Aorta (tissue), 5 donors: ENCODE results near the gene PTPN7. TPM values are rescaled to one million over a fixed set of nuclear protein-coding genes. Genes with fewer than 3 reads are reported as not detected.
"Not testable (repeated sequence)": the region's sequence is repeated elsewhere in the genome, so short reads cannot be mapped to it uniquely, and the experiment has no call there.

ENCODE experiments used
- ATAC-seq: fragments of 200-7000 bp; cut with Tn5 transposase; one replicate; pipeline ENCODE4 v1.9.1; 2022; ENCODE audit warnings: moderate library complexity; ENCODE audit not compliant: low FRiP score
- DNase-seq, 2 donors: peaks; one replicate each; pipeline ENCODE4 v3.0.0-alpha.2; 2020
- H3K27ac ChIP-seq, 2 donors: one replicate each; pipeline ENCODE4 v1.5.1; 2013; ENCODE audit warnings: low read length in 2 of 2, mild to moderate bottlenecking in 2 of 2, moderate library complexity in 2 of 2, control low read depth in 1 of 2, inconsistent platforms in 1 of 2, low read depth in 1 of 2
- H3K27me3 ChIP-seq, 2 donors: one replicate each; pipeline ENCODE4 v1.6.1; 2013; ENCODE audit warnings: control low read depth in 1 of 2, low read length in 1 of 2, mild to moderate bottlenecking in 1 of 2, moderate library complexity in 1 of 2; ENCODE audit not compliant: insufficient read depth in 2 of 2, control insufficient read depth in 1 of 2
- H3K36me3 ChIP-seq, 2 donors: one replicate each; pipeline ENCODE4 v1.6.1; 2013; ENCODE audit warnings: control low read depth in 1 of 2, low read length in 1 of 2, mild to moderate bottlenecking in 1 of 2; ENCODE audit not compliant: insufficient read depth in 2 of 2, control insufficient read depth in 1 of 2
- H3K4me1 ChIP-seq, 2 donors: one replicate each; pipeline ENCODE4 v1.6.1; 2013; ENCODE audit warnings: low read length in 2 of 2, control low read depth in 1 of 2, mild to moderate bottlenecking in 1 of 2, moderate library complexity in 1 of 2; ENCODE audit not compliant: insufficient read depth in 2 of 2, control insufficient read depth in 1 of 2
- H3K4me3 ChIP-seq, 2 donors: one replicate each; pipeline ENCODE4 v1.5.1; 2013; ENCODE audit warnings: low read length in 2 of 2, control low read depth in 1 of 2, mild to moderate bottlenecking in 1 of 2
- H3K9me3 ChIP-seq: one replicate; pipeline ENCODE4 v1.6.1; 2013; ENCODE audit warnings: mild to moderate bottlenecking, low read length; ENCODE audit not compliant: control insufficient read depth
- WGBS, 2 donors: extraction: QIAGEN DNeasy Blood & Tissue Kit; methylation state at CpG; one replicate each; pipeline ENCODE4 v1.1.7; 2013; 5-methylcytosine and 5-hydroxymethylcytosine counted together
- intact Hi-C, 2 donors: fragments of 100-400 bp; cut with DNase I; formaldehyde crosslinking; loops; one replicate each; pipeline versions ENCODE4 v1.14.2 to v1.15.0; 2022
- polyA plus RNA-seq, 2 donors: library from polyadenylated mRNA; stranded (reverse); fragments of 200-250 nt; gene quantifications; one replicate each; pipeline ENCODE4 v1.2.3, GENCODE V29; 2013
- total RNA-seq, 2 donors: library from RNA; stranded (reverse); fragmentation: NEBNext Ultra II Directional; extraction: Animal tissue kit (Norgen Biotek cat#: 25700); gene quantifications; one replicate each; pipeline ENCODE4 v1.2.1, GENCODE V29; 2021
- donor health status: healthy with polysubstance abuse.
- donor health status: Bipolar disorder and iron deficiency.
- donor health status: DM: no; HTN: no; CAD: no.
- donor health status: DM: no; HTN: no; CAD: no.
- donor health status: DM: yes; HTN: yes; CAD: no.

The PTPN7 gene
- total and polyA plus RNA-seq, 4 donors, result 0.33 to 5.7 (median 3.4) TPM

- Histone ChIP-seq H3K27me3 (no peaks in the 10 kb centered on the region), H3K36me3 (no peaks in the 10 kb centered on the region), H3K27ac (no peak overlapping the region), H3K4me3 (no peak overlapping the region), H3K4me1 (no peaks in the 10 kb centered on the region), H3K9me3 (no peaks in the 10 kb centered on the region)
- ATAC-seq (no peak), DNase-seq (no peak)
- 94 to 95% methylated on average over 4 of the region's 4 CpGs for WGBS, 2 donors
- intact Hi-C loops, result no loop called here
Measured at GRCh38 chr1:202149566-202149965, 10.8 kb downstream of the PTPN7 start.

- Histone ChIP-seq H3K9me3 (no peaks in the 10 kb centered on the region), H3K4me3 (no peak overlapping the region), H3K27me3 (no peaks in the 10 kb centered on the region), H3K36me3 (no peaks in the 10 kb centered on the region), H3K27ac (no peak overlapping the region), H3K4me1 (no peaks in the 10 kb centered on the region)
- intact Hi-C loops, result no loop called here
- no peak for ATAC-seq
- no peak for DNase-seq
- WGBS, 2 donors, result 91 to 93% methylated on average over 4 of the region's 4 CpGs
Measured at GRCh38 chr1:202148391-202148790, 12.0 kb downstream of the PTPN7 start.

GRCh38 chr1:202146993-202147392 lies 13.4 kb downstream of the PTPN7 start:
- intact Hi-C loops, result no loop called here
- WGBS, 2 donors, result 67 to 82% methylated on average over 3 of the region's 3 CpGs
- ATAC-seq (no peak), DNase-seq (no peak)
- Histone ChIP-seq H3K27ac (no peak overlapping the region), H3K9me3 (no peaks in the 10 kb centered on the region), H3K4me3 (no peak overlapping the region), H3K36me3 (no peaks in the 10 kb centered on the region), H3K4me1 (no peaks in the 10 kb centered on the region), H3K27me3 (no peaks in the 10 kb centered on the region)

GRCh38 chr1:202146279-202146678 lies 14.1 kb downstream of the PTPN7 start:
- DNase-seq (no peak), ATAC-seq (no peak)
- Histone ChIP-seq H3K9me3 (no peaks in the 10 kb centered on the region), H3K4me1 (no peaks in the 10 kb centered on the region), H3K36me3 (no peaks in the 10 kb centered on the region), H3K27ac (no peak overlapping the region), H3K27me3 (no peaks in the 10 kb centered on the region), H3K4me3 (no peak overlapping the region)
- intact Hi-C loops, result no loop called here
- 91 to 95% methylated on average over 5 of the region's 5 CpGs for WGBS, 2 donors

GRCh38 chr1:202145744-202146140 lies 14.7 kb downstream of the PTPN7 start:
- H3K4me1 ChIP-seq, H3K4me3 ChIP-seq, ATAC-seq, H3K9me3 ChIP-seq, intact Hi-C loops, H3K36me3 ChIP-seq, H3K27me3 ChIP-seq, H3K27ac ChIP-seq, DNase-seq: not testable (repeated sequence)
- 91 to 93% methylated on average over 8 of the region's 8 CpGs for WGBS, 2 donors

- WGBS, 2 donors, result 1 to 2% methylated on average over 13 of the region's 13 CpGs
- intact Hi-C loops, result no loop called here
- Histone ChIP-seq H3K27me3 (no peaks in the 10 kb centered on the region), H3K36me3 (no peaks in the 10 kb centered on the region), H3K4me1 (no peaks in the 10 kb centered on the region), H3K27ac (peak overlapping the region in 1 of 2 donors; percentile 84), H3K4me3 (peak overlapping the region; percentile 93 to 100), H3K9me3 (no peaks in the 10 kb centered on the region)
- DNase-seq (no peak), ATAC-seq (no peak)
Measured at GRCh38 chr1:202145068-202145743, 15.2 kb downstream of the PTPN7 start.

- Histone ChIP-seq H3K27ac (peak within 1 kb of the TSS; percentile 38 to 84), H3K4me3 (peak within 1 kb of the TSS; percentile 93 to 100), H3K4me1 (no peaks in the 10 kb centered on the region), H3K27me3 (no peaks in the 10 kb centered on the region), H3K9me3 (no peaks in the 10 kb centered on the region), H3K36me3 (no peaks in the 10 kb centered on the region)
- 0% methylated on average over 28 to 82 of the region's 82 CpGs for WGBS, 2 donors
- ATAC-seq, result peak; percentile 84
- intact Hi-C loops, result no loop called here
- peak; percentile 84 to 92 for DNase-seq
Measured at GRCh38 chr1:202144402-202145067, 15.9 kb downstream of the PTPN7 start, which contains the start of gene ARL8A. Gene ARL8A, minus strand, starts transcription at chr1:202144737. Its CDS starts 165 bp downstream, at chr1:202144572.

- Histone ChIP-seq H3K4me3 (peak overlapping the region; percentile 93 to 100), H3K27me3 (no peaks in the 10 kb centered on the region), H3K36me3 (no peaks in the 10 kb centered on the region), H3K27ac (peak overlapping the region; percentile 38 to 83), H3K4me1 (no peaks in the 10 kb centered on the region), H3K9me3 (no peaks in the 10 kb centered on the region)
- DNase-seq, result peak; percentile 75 to 79
- peak; percentile 72 for ATAC-seq
- WGBS, 2 donors, result 0 to 1% methylated on average over 40 to 58 of the region's 58 CpGs
- intact Hi-C loops, result no loop called here
Measured at GRCh38 chr1:202143768-202144401, 16.5 kb downstream of the PTPN7 start.
